Upper lobe of right lung (tissue), 1 donor: ENCODE measurements around the gene GALNT14. TPM values are rescaled to one million over a fixed set of nuclear protein-coding genes. Genes with fewer than 3 reads are reported as not detected.

Source experiments
- ATAC-seq: fragments of 200-7000 bp; cut with Tn5 transposase; one replicate; pipeline ENCODE4 v1.9.1; 2020; ENCODE audit warnings: mild to moderate bottlenecking, moderate library complexity
- DNase-seq: peaks from one replicate; pipeline ENCODE4 v3.0.0-alpha.2; 2020
- H3K27ac ChIP-seq: fragments of 200-600 bp; one replicate; pipeline ENCODE4 v1.8.0; 2022
- H3K27me3 ChIP-seq: fragments of 200-600 bp; one replicate; pipeline ENCODE4 v1.8.0; 2022; ENCODE audit warnings: mild to moderate bottlenecking
- H3K36me3 ChIP-seq: fragments of 200-600 bp; one replicate; pipeline ENCODE4 v1.8.0; 2022
- H3K4me1 ChIP-seq: fragments of 200-600 bp; one replicate; pipeline ENCODE4 v1.8.0; 2022
- H3K4me3 ChIP-seq: fragments of 200-600 bp; one replicate; pipeline ENCODE4 v1.8.0; 2022; ENCODE audit warnings: mild to moderate bottlenecking
- H3K9me3 ChIP-seq: fragments of 200-600 bp; one replicate; pipeline ENCODE4 v1.8.0; 2022
- intact Hi-C: fragments of 100-400 bp; cut with DNase I; formaldehyde crosslinking; loops from one replicate; pipeline ENCODE4 v1.11.0; 2022
- total RNA-seq: library from RNA; stranded (reverse); fragmentation: NEBNext Ultra II Directional; extraction: Animal tissue kit (Norgen Biotek cat#: 25700); gene quantifications from one replicate; pipeline ENCODE4 v1.2.1, GENCODE V29; 2021
- TF ChIP-seq, protein P1 (sequence below): fragments of 200-600 bp; IDR thresholded peaks from one replicate; pipeline ENCODE4 v1.8.0; 2022; ENCODE audit warnings: antibody characterized with exemption
- donor health status: DM: no; HTN: yes; CAD: no; lungs with severe emphysema.

The GALNT14 gene
- total RNA-seq, 1 donor from 2014 or later: 0.81 TPM

DNA sequence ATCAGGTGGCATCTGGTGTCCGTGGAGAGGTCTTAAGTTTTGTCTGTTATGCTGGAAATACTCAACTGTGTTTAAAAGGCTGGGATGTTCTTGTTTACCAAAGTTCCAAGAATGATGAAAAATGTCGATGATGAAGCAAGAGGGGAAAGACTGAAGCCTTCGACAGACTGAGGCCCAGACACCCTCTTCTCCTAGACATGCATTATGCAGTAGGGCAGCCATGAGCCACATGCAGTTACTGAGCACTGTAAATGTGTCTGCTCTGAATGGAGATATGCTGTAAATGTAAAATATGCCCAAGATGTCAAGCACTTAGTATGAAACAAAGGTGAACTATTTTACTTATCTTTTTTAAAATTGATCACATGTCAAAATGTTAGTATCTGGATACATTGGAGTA is 163.1 kb downstream of the GALNT14 start:
- Histone ChIP-seq H3K4me1 (peaks cover 2% of the 10 kb centered on the region), H3K27ac (no peak overlapping the region), H3K9me3 (no peaks in the 10 kb centered on the region), H3K36me3 (no peaks in the 10 kb centered on the region), H3K27me3 (no peaks in the 10 kb centered on the region), H3K4me3 (no peak overlapping the region)
- TF ChIP-seq, protein P1, sequence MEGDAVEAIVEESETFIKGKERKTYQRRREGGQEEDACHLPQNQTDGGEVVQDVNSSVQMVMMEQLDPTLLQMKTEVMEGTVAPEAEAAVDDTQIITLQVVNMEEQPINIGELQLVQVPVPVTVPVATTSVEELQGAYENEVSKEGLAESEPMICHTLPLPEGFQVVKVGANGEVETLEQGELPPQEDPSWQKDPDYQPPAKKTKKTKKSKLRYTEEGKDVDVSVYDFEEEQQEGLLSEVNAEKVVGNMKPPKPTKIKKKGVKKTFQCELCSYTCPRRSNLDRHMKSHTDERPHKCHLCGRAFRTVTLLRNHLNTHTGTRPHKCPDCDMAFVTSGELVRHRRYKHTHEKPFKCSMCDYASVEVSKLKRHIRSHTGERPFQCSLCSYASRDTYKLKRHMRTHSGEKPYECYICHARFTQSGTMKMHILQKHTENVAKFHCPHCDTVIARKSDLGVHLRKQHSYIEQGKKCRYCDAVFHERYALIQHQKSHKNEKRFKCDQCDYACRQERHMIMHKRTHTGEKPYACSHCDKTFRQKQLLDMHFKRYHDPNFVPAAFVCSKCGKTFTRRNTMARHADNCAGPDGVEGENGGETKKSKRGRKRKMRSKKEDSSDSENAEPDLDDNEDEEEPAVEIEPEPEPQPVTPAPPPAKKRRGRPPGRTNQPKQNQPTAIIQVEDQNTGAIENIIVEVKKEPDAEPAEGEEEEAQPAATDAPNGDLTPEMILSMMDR: no peak
- DNase-seq (no peak), ATAC-seq (no peak)
- intact Hi-C loops: no loop called here

DNA sequence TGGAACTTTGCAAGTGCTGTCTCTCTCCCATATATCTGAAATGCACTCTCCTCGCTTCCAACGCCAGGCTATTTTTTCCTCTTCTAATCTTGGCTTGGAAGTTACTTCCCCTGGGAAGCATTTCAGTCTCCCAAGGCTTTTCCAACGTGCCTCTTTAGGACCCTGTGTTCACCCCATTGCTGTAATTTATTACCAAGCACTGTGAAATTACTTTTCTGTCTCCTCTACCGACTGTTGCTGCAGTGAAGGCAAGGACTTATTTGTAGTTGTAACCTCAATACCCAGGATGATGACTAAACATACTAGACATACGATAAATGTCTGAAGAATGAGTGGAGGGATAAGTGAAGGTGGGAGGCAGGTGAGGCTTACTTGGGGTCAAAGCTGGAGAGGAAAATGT is 163.7 kb downstream of the GALNT14 start:
- ATAC-seq: no peak
- Histone ChIP-seq H3K27ac (no peak overlapping the region), H3K36me3 (no peaks in the 10 kb centered on the region)

DNA sequence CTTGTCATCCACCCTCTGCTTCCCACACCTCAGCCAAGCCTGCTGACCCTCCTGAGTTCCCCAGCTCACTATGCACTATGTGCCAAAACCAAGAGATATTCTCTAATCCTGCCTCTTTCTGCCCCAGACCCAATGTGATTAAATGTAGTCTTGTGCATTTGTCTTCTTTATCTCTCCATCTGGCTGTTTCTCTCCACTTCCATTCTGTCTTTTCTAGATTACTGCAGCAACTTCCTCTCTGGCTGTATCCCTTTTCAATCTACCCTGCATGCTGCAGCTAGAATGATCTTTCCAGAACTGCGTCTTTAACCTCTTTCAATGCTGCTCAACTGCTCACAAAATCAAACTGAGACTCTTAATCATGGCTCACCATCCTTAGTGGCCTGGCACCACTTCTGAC is 164.1 kb downstream of the GALNT14 start:
- Histone ChIP-seq H3K9me3 (no peaks in the 10 kb centered on the region), H3K27me3 (no peaks in the 10 kb centered on the region), H3K4me3 (no peak overlapping the region), H3K27ac (no peak overlapping the region), H3K4me1 (no peaks in the 10 kb centered on the region), H3K36me3 (no peaks in the 10 kb centered on the region)
- DNase-seq (no peak), ATAC-seq (no peak)
- TF ChIP-seq, protein P1: no peak
- intact Hi-C loops: no loop called here

More for the DNA sequence above, 163.7 kb downstream of the GALNT14 start:
- Histone ChIP-seq H3K27me3 (no peaks in the 10 kb centered on the region), H3K4me1 (no peaks in the 10 kb centered on the region), H3K9me3 (no peaks in the 10 kb centered on the region), H3K4me3 (no peak overlapping the region)
- TF ChIP-seq, protein P1: no peak
- no peak for DNase-seq
- intact Hi-C loops: no loop called here

DNA sequence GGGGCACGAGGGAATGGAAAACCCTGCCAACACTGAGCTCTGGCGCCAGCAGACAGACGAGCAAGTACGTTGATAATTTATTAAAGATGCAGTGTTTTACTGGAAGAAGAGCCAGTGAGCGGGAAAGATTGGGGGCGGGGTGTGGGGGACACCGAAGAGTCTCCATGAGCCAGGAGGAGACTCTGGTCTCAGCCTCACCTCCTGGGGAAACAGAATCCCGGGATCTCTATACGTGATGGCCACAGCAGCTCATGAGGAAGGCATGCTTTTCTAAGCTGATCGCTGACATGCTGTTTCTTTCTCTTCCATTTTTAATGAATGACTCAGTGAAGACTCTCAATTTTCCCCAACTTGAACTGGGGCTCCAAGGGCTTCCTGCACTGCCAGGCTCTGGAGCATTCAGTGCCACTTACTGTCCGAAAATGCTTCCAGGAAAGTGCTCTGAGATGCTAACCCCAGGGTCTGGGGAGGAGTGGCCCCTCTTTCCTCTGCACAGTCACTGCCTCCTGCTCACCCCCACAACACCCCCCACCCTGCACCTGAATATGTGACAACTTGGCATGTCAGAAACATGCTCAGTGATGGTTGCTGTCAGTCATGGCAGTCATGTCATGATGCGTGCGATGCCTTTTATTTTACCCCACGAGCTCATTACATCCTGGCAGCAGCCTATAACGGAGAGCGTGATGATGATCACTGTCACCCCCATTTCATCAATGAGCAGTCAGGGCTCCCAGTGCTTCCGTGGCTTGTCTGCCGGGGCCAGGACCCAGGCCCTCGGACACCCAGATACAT is 166.8 kb downstream of the GALNT14 start:
- Histone ChIP-seq H3K27ac (no peak overlapping the region), H3K4me3 (no peak overlapping the region), H3K4me1 (no peaks in the 10 kb centered on the region), H3K27me3 (no peaks in the 10 kb centered on the region), H3K36me3 (no peaks in the 10 kb centered on the region), H3K9me3 (no peaks in the 10 kb centered on the region)
- TF ChIP-seq, protein P1: no peak
- ATAC-seq (no peak), DNase-seq (no peak)
- intact Hi-C loops: no loop called here

DNA sequence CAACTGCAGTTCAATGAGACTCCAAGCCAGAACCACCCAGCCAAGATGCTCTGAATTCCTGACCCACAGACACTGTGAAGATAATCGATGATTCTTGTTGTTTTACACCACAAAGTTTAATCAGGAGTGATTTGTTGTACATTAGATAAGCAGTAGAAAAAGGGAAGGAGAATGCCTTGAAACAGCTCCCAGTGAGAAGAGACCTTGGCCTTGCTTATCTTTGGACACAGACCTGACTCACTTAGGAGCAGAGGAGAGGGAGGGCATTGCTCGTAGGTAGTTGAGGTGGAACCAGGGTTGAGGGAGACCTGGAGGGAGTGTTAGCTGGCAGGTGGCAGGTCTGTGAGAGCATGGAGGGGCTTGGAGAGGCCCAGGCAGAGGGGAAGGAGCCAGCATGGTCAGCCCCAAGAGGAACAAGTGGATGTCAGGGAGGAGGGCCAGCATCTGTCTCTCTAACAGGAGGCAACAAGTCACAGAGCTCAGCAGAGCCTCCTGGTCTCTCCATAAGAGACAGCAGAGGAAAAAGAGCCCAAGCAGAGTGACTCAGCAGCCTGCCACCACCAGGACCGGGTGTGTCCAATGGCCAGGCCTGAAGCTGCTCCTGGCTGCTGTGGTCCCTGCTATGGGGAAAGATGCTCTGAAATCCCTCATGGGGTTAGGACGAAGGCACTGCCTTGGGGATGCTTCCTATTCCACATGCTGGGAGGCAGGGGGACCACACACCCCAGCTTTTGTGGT is 169.4 kb downstream of the GALNT14 start:
- no peaks in the 10 kb centered on the region for H3K9me3 ChIP-seq
- no peaks in the 10 kb centered on the region for H3K4me1 ChIP-seq
- no peak overlapping the region for H3K4me3 ChIP-seq
- no peaks in the 10 kb centered on the region for H3K36me3 ChIP-seq
- intact Hi-C loops: no loop called here
- no peaks in the 10 kb centered on the region for H3K27me3 ChIP-seq
- DNase-seq: no peak
- H3K27ac ChIP-seq: no peak overlapping the region
- TF ChIP-seq, protein P1: no peak
- no peak for ATAC-seq
